ENCODE results near the gene DGUOK.

DGUOK gene

GRCh38 chr2:73946215-73946614 is 19.5 kb downstream of the DGUOK start:
- no peak for DNase-seq (ENCODE audit: low read depth in 2 of 2, low spot score in 1 of 2)

GRCh38 chr2:73946666-73947065 is 20.0 kb downstream of the DGUOK start:
- DNase-seq (ENCODE audit: low read depth in 2 of 2, low spot score in 1 of 2): no peak

DNA sequence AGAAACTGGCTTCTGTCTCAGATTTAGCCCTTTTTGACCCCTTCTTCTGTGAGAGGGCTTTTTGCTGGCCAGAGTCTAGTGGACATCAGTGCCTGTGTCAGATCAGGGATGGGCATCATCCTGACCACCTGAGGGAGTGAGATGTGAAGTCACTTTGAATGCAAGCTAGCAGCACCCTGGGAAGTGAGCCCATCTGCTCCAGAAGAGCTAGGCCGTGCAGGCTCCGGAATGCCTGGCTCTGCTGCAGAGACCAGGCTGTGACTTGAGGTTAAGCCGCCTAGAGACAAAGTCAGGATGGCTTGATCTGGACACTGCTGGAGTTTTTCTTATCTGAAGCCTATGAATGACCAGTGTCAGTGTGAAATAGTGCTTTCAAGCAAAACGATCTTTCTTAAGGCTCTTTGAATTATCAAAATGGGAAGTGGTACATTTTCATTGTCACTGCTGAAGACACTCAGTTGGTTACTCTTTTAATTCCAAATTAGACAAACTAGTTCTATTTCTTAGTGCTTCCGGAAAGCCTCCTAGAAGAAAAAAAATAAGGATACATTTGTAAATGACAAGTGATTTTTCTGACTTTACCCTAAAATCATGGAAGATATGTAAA is 20.8 kb downstream of the DGUOK start:
- no peak for DNase-seq (ENCODE audit: low read depth in 2 of 2, low spot score in 1 of 2)

DNA sequence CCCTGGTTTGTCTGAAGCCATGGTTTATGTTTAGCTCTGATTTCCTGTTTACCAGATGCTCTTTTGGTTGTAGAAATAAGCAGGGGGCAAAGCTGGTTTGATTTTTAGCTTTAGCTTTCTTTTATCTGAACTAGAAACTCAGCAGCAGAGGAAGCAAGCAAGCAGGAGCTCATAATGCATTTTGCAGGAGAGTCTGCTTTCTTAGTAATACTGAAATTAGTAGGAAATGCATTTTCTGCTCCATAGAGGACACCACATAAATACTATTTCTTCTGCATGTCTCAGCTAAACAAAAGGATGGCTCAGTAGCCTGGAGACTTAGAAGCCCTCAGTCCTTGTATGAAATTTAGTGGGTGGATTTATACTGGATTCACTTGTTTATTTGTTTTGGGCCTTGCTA is 23.1 kb downstream of the DGUOK start:
- DNase-seq (ENCODE audit: low read depth in 2 of 2, low spot score in 1 of 2): no peak

DNA sequence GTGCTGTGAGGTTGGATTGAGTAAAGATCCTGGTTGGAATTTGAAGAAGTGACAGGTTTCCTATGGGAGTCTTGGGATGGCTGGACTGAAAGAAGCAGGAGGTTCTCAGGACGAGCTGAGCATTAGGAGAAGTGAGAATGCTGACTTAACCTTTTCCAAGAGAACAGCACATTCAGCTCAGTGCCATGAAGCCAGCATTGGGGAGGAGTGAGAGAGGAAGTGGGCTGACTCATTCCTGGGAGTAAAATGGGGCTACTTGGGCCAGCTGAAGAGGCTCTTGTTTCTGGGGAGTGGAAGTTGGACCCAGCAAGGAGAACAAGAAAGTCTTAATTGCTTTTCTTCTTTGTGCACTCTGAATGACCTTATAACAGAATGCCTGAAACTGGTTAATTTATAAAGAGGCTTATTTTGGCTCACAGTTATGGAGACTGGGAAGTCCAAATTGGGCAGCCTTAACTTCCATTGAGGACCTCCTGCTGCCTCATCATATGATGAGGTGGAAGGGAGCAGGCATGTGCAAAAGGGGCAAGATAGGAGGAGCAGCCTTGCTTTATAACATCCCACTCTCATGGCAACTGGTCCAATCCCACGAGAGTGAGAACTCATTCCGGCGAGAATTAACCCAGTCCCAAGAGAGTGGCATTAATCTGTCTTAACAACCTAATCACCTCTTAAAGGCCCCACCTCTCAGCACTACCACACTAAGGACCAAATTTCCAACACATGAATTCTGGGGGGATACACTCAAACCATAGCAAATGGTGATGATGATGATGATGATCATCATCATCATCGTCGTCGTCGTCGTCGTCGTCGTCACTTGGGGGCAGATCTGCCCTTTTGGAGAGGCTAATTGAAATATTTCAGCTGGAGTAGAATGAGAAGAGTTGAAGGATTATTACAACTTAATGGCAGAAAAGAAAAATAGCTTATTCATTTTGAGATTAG is 26.1 kb downstream of the DGUOK start:
- DNase-seq (ENCODE audit: low read depth in 2 of 2, low spot score in 1 of 2): no peak

GRCh38 chr2:73956218-73956865 is 29.7 kb downstream of the DGUOK start:
- no peak for DNase-seq (ENCODE audit: low read depth in 2 of 2, low spot score in 1 of 2)

- DNase-seq (ENCODE audit: low read depth in 2 of 2, low spot score in 1 of 2): no peak
Observed at GRCh38 chr2:73961274-73961673, 34.6 kb downstream of the DGUOK start.

- no peak for DNase-seq (ENCODE audit: low read depth in 2 of 2, low spot score in 1 of 2)
Observed at GRCh38 chr2:73961823-73962615, 35.3 kb downstream of the DGUOK start.

DNA sequence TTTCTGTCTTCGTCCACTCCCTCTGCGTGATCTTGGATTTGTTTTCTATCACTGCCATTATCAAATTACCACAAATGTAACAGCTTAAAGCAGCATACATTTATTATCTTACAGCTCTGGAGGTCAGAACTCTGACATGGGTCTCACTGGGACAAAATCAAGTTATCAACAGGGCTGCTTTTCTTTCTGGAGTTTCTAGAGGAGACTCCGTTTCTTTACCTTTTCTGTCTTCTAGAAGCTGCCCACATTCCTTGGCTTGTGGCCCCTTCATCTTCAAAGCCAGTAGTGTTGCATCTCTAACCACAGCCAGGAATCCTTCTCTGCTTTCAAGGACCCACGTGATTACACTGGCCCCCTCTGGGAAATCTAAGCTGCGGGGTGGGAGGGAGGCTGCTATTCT is 36.1 kb downstream of the DGUOK start:
- DNase-seq (ENCODE audit: low read depth in 2 of 2, low spot score in 1 of 2): no peak

DNA sequence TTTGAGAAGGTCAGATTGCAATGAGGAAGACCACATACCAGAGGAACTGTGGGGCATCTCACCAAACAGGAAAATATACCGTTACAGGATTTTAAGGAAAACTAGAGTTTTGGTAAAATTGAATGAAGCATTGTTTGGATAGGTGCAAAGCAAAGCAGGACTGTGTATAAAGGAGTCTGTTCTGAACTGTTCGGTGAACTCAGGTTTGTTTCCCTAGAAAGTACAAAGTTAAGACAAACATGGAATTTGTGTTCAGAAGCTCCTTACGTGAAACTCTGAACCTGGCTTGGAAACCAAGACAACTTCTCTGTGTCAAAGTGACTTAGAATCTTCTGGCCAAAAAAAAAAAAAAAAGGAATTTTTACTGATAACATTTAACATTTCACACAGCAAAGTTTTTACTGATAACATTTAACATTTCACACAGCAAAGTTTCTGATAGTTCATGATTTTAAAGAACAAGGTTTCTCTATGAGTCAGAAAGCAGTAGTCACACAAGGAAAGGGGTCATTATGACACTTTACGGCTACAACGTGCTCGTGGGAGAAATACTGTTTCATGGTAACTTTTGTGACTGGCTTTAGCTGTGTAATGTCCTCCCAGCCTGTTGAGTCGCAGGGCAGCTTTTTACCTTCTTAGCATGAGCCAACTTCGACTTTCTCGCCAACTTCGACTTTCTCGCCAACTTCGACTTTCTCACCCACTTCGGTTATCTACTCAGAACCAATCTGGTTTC is 36.9 kb downstream of the DGUOK start:
- no peak for DNase-seq (ENCODE audit: low read depth in 2 of 2, low spot score in 1 of 2)

GRCh38 chr2:73964223-73964622 is 37.5 kb downstream of the DGUOK start:
- no peak for DNase-seq (ENCODE audit: low read depth in 2 of 2, low spot score in 1 of 2)

GRCh38 chr2:73965053-73965452 is 38.4 kb downstream of the DGUOK start:
- DNase-seq (ENCODE audit: low read depth in 2 of 2, low spot score in 1 of 2): no peak

GRCh38 chr2:73968357-73968937 is 41.8 kb downstream of the DGUOK start:
- no peak for DNase-seq (ENCODE audit: low read depth in 2 of 2, low spot score in 1 of 2)

DNA sequence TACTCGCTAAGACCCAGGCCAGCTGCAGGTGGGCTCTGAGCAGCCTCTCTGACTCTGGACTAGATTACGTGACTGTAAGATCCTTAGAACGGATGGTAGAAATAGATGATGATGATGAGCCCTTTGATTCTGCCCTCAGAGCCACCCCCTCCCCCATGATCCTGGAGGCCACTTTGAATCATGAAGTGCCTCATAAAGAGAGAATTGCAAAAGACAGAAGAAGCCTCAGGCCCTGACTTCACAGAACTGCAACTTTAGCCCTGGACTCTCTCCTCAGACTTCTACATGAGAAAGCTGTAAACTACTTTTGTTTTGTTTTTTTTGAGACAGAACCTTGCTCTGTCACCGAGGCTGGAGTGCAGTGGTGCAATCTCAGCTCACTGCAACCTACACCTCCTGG is 42.7 kb downstream of the DGUOK start:
- no peak for DNase-seq (ENCODE audit: low read depth in 2 of 2, low spot score in 1 of 2)

DNA sequence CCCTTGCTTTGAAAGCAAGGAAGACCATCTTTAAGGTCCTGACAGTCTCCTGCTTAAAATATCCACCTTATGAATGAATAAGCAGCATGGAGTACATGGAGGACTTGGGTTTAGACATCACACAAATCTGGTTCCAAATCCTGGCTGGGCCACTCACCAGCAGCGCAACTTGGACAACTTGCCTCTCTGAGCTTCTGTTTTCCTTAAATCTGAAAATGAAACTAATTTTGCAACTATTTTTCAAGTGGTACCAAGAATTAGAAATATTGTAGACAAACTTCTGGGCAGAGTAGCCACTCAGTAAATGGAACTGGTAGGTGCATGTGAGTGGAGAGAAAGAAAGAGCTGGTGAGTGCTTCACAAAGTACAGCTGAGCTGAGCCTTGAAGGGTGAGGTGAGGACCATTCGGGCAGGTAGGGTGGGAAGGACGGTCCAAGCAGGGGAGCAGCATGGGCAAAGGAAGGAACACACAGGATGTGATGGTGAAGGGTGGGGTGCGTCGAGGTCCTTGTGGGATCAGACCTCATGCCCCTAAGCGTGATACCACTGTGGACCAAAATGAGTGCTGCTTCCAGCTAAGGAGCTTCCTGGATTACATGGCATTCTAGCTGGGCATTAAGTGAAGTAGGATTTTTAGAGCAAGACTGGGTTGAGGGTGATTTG is 43.6 kb downstream of the DGUOK start:
- no peak for DNase-seq (ENCODE audit: low read depth in 2 of 2, low spot score in 1 of 2)

DNA sequence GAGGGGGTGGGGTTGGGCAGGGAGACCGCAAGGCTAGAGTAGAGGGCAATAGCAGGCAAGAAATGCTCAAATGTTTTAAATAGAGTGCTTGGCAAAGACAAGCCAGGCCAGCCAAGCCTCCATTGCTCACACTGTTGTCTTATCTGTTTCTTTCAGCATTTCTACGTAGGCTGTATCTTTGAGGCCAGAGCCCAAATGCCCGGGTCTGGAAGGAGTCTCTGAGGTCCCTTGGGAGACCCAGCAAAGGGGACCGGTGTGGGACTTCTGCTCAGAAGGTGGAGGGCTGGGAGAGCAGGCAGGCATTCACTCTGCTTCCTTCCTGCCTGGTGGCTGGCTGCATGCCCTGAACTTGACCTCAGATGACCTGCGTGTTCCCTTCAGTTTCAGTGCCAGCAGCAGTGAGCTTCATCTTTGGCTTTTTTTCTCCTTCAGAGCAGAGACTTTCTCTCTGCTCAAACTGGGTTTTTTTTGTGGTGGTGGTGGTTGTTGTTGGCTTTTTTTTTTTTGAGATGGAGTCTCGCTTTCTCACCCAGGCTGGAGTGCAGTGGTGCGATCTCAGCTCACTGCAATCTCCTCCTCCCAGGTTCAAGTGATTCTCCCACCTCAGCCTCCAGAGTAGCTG is 44.3 kb downstream of the DGUOK start:
- no peak for DNase-seq (ENCODE audit: low read depth in 2 of 2, low spot score in 1 of 2)

DNA sequence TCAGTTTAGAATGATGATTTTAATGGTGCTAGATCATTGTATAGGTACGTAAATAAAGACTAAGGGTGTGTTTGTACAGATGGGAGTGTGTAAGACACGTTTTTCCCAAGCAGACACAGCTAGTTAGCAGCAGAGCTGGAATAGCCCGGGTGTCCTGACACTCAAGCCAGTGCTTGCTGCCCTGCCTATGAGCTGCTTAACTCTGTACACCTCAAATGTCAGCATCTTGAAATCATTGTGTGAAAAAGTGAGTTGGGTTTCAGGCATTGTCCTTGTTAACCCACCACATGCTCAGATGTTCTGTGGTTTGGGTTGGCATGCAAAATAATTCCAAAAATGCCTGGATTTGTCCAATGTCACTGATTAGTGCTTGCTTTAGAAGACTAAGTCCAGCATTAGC is 45.0 kb downstream of the DGUOK start:
- no peak for DNase-seq (ENCODE audit: low read depth in 2 of 2, low spot score in 1 of 2)

DNA sequence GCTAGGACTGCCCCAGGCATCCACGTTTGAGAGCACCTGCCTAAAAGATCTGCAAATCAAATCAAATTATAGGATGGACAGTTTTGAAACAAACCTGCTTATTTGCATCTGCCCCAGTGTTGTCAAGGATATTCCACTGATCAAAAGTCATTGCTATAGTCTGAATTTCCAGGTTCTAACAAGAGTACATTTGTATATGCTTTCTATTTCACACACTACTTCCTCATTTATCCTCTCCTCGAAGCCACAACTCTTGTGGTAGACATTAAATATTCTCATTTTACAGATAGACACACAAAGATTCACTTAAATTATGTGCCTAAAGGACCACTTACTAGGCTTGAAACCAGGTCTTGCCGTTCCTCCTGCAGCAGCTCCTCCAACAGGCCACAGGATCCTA is 46.2 kb downstream of the DGUOK start:
- no peak for DNase-seq (ENCODE audit: low read depth in 2 of 2, low spot score in 1 of 2)

- no peak for DNase-seq (ENCODE audit: low read depth in 2 of 2, low spot score in 1 of 2)
Observed at GRCh38 chr2:73975731-73976130, 49.1 kb downstream of the DGUOK start.
